Activated CD4-positive, CD25-positive, alpha-beta regulatory T cell treated with anti-CD3 and anti-CD28 coated beads, Interleukin-2, amount 50 U/mL, for 72 hours (primary cell): ENCODE measurements around the gene TUBA1B.
"Not testable (repeated sequence)": the region's sequence is repeated elsewhere in the genome, so short reads cannot be mapped to it uniquely, and the experiment has no call there.

Experiments used
- DNase-seq: peaks from one replicate; pipeline ENCODE4 v3.0.0; 2021

TUBA1B gene

GRCh38 chr12:49131051-49131893, at the start of gene TUBA1B:
Gene TUBA1B, minus strand, starts transcription at chr12:49131395. Its CDS starts 95 bp downstream, at chr12:49131300.
- peak; percentile 94 for DNase-seq

GRCh38 chr12:49174218-49174617, 43.0 kb upstream of the TUBA1B start:
- no peak for DNase-seq

- no peak for DNase-seq
These were observed 39.7 kb upstream of the TUBA1B start for GRCh38 chr12:49170924-49171323.

- no peak for DNase-seq
These were observed 33.9 kb upstream of the TUBA1B start for GRCh38 chr12:49165114-49165513.

- not testable (repeated sequence) for DNase-seq
These were observed 30.7 kb upstream of the TUBA1B start for GRCh38 chr12:49161901-49162300.

GRCh38 chr12:49161092-49161795, 30.0 kb upstream of the TUBA1B start:
- DNase-seq: no peak

- no peak for DNase-seq
These were observed 29.2 kb upstream of the TUBA1B start for GRCh38 chr12:49160399-49160798.

GRCh38 chr12:49154221-49154620, 23.0 kb upstream of the TUBA1B start:
- DNase-seq: no peak

GRCh38 chr12:49147384-49147783, 16.2 kb upstream of the TUBA1B start:
- DNase-seq: no peak

GRCh38 chr12:49146406-49146805, 15.2 kb upstream of the TUBA1B start:
- DNase-seq: no peak

- no peak for DNase-seq
These were observed 13.2 kb upstream of the TUBA1B start for GRCh38 chr12:49144384-49144783.

GRCh38 chr12:49138999-49139398, 7.8 kb upstream of the TUBA1B start:
- DNase-seq: no peak

- no peak for DNase-seq
These were observed 7.4 kb upstream of the TUBA1B start for GRCh38 chr12:49138587-49138986.

GRCh38 chr12:49137476-49137875, 6.3 kb upstream of the TUBA1B start:
- DNase-seq: no peak

- DNase-seq: not testable (repeated sequence)
These were observed 5.8 kb upstream of the TUBA1B start for GRCh38 chr12:49136997-49137396.

- no peak for DNase-seq
These were observed 2.4 kb upstream of the TUBA1B start for GRCh38 chr12:49133590-49133989.

GRCh38 chr12:49133014-49133413, 1.8 kb upstream of the TUBA1B start:
- DNase-seq: no peak

GRCh38 chr12:49131894-49132461, 783 bp upstream of the TUBA1B start:
- no peak for DNase-seq

- peak; percentile 94 for DNase-seq
These were observed 794 bp downstream of the TUBA1B start for GRCh38 chr12:49130151-49131050.

GRCh38 chr12:49129332-49130150, 1.7 kb downstream of the TUBA1B start:
- DNase-seq: no peak

GRCh38 chr12:49127971-49128370, 3.2 kb downstream of the TUBA1B start:
- not testable (repeated sequence) for DNase-seq
